Endothelial cell (in vitro differentiated cells): Measurements from ENCODE around the gene CHIC2. TPM values are rescaled to one million over a fixed set of nuclear protein-coding genes. Genes with fewer than 3 reads are reported as not detected.

ENCODE experiments used
- DNase-seq: peaks from one replicate; pipeline ENCODE4 v3.0.0; 2021; ENCODE audit warnings: low spot score
- H3K27ac Mint-ChIP-seq: one replicate; pipeline ENCODE4 v1.8.0; 2021; ENCODE audit warnings: mixed read lengths, inconsistent platforms; ENCODE audit not compliant: unreplicated experiment
- H3K27me3 Mint-ChIP-seq: one replicate; pipeline ENCODE4 v1.8.0; 2021; ENCODE audit warnings: mild to moderate bottlenecking, moderate library complexity, mixed read lengths, inconsistent platforms; ENCODE audit not compliant: unreplicated experiment
- H3K36me3 Mint-ChIP-seq: one replicate; pipeline ENCODE4 v1.8.0; 2021; ENCODE audit warnings: mild to moderate bottlenecking, low read depth, mixed read lengths, inconsistent platforms; ENCODE audit not compliant: unreplicated experiment
- H3K4me1 Mint-ChIP-seq: one replicate; pipeline ENCODE4 v1.8.0; 2021; ENCODE audit warnings: mild to moderate bottlenecking, mixed read lengths, inconsistent platforms; ENCODE audit not compliant: unreplicated experiment
- H3K4me3 Mint-ChIP-seq: one replicate; pipeline ENCODE4 v1.8.0; 2021; ENCODE audit warnings: mild to moderate bottlenecking, mixed read lengths, inconsistent platforms; ENCODE audit not compliant: unreplicated experiment
- H3K9me3 Mint-ChIP-seq: one replicate; pipeline ENCODE4 v1.8.0; 2021; ENCODE audit warnings: mixed read lengths, inconsistent platforms; ENCODE audit not compliant: unreplicated experiment
- CTCF ChIP-seq: fragments of 200-600 bp; sonication (generic); IDR thresholded peaks from one replicate; pipeline ENCODE4 v1.5.0; 2021; ENCODE audit warnings: antibody characterized with exemption; ENCODE audit not compliant: unreplicated experiment
- total RNA-seq: library from RNA; stranded (reverse); fragmentation: NEBNext Ultra II Directional; extraction: Animal tissue kit (Norgen Biotek cat#: 25700); gene quantifications from one replicate; pipeline ENCODE4 v1.2.1, GENCODE V29; 2021; ENCODE audit not compliant: unreplicated experiment

The CHIC2 gene
- total RNA-seq, 1 donor from 2014 or later = 33.1 TPM

DNA sequence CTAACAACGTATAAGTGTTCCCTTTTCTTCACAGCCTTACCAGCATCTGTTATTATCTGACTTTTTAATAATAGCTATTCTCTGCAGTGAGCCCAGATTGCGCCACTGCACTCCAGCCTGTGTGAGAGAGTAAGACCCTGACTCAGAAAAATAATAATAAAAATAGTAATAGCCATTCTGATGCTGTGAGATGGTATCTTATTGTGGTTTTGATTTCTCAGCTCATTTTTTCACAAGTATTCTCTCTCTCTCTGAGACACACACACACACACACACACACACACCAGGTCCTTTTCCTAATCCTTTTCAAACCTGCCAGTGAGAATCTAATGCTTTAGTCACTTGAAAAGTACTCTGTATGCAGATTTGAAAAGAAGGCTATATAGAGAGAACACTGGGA lies 89.8 kb downstream of the CHIC2 start:
- H3K36me3 Mint-ChIP-seq = no peaks in the 10 kb centered on the region
- no peak overlapping the region for H3K27ac Mint-ChIP-seq
- H3K4me1 Mint-ChIP-seq = peaks cover 10% of the 10 kb centered on the region
- no peak overlapping the region for H3K4me3 Mint-ChIP-seq
- peaks cover 4% of the 10 kb centered on the region for H3K27me3 Mint-ChIP-seq
- no peak for TF ChIP-seq CTCF
- no peak for DNase-seq
- H3K9me3 Mint-ChIP-seq = no peaks in the 10 kb centered on the region

GRCh38 chr4:53967986-53968385 lies 96.4 kb downstream of the CHIC2 start:
- no peak for DNase-seq
- peaks cover 3% of the 10 kb centered on the region for H3K27me3 Mint-ChIP-seq
- no peak for TF ChIP-seq CTCF
- no peak overlapping the region for H3K27ac Mint-ChIP-seq
- no peak overlapping the region for H3K4me3 Mint-ChIP-seq
- H3K9me3 Mint-ChIP-seq = no peaks in the 10 kb centered on the region
- no peaks in the 10 kb centered on the region for H3K4me1 Mint-ChIP-seq
- H3K36me3 Mint-ChIP-seq = no peaks in the 10 kb centered on the region

GRCh38 chr4:53963781-53964180 lies 100.6 kb downstream of the CHIC2 start:
- Mint-ChIP-seq H3K36me3 (no peaks in the 10 kb centered on the region), H3K4me3 (no peak overlapping the region), H3K27ac (no peak overlapping the region), H3K4me1 (peaks cover 6% of the 10 kb centered on the region), H3K9me3 (no peaks in the 10 kb centered on the region), H3K27me3 (no peaks in the 10 kb centered on the region)
- no peak for TF ChIP-seq CTCF
- no peak for DNase-seq

- Mint-ChIP-seq H3K27me3 (no peaks in the 10 kb centered on the region), H3K36me3 (no peaks in the 10 kb centered on the region), H3K4me1 (peaks cover 6% of the 10 kb centered on the region), H3K9me3 (no peaks in the 10 kb centered on the region), H3K27ac (no peak overlapping the region), H3K4me3 (no peak overlapping the region)
- DNase-seq = no peak
- TF ChIP-seq CTCF = no peak
These were observed 101.1 kb downstream of the CHIC2 start for GRCh38 chr4:53963336-53963735.

DNA sequence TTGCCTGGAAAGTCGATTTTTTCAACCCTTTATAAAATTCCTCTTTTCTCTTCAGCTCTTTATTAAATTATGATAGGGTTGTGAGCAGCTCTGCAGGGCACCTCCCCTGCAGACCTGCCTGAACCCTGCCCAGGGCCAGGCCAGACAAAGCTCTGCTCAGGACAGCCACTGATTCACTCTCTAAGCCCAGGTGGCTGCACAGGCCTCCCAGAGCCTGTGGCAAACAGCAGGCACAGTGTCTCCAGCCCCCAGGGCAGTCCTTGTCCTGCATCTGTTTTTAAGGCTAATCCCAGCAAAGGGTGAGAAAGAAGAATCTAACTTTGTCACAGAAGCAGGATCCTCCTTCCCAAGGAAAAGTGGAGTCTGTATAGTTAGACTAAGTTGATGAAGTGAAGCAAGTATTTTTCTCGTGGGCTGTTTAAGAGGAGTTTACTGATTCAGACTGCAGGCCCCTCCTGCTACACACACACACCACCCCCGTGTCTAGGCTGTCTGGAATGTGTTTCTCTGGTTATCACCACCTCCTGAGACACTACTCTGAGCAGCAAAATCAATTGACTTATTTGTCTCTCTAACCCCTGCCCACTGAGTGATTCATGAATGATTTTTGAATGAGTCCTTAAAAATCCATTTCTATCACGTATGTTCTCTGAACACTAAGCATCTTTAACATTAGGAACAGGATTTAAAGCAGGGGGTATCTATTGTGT lies 101.7 kb downstream of the CHIC2 start:
- Mint-ChIP-seq H3K27ac (no peak overlapping the region), H3K4me1 (peaks cover 6% of the 10 kb centered on the region), H3K4me3 (no peak overlapping the region)

More for the DNA sequence above, 101.7 kb downstream of the CHIC2 start:
- no peak for DNase-seq
- no peak for TF ChIP-seq CTCF
- Mint-ChIP-seq H3K9me3 (no peaks in the 10 kb centered on the region), H3K27me3 (no peaks in the 10 kb centered on the region), H3K36me3 (no peaks in the 10 kb centered on the region)
